NOMO-1 treated with DMSO at 0.1 percent for 48 hours (cell line): ENCODE data around the gene FASN.

Experiments
- DNase-seq: peaks from one replicate; lab custom pipeline; 2025; ENCODE audit not compliant: unreplicated experiment; lab: John Stamatoyannopoulos, UW

The FASN gene

GRCh38 chr17:82030470-82031302 is 67.3 kb downstream of the FASN start:
- DNase-seq, result peak; percentile 79

GRCh38 chr17:82029990-82030469 is 68.0 kb downstream of the FASN start:
- no peak for DNase-seq

- no peak for DNase-seq
Observed at GRCh38 chr17:82029391-82029790, 68.6 kb downstream of the FASN start.

- no peak for DNase-seq
Observed at GRCh38 chr17:82028966-82029365, 69.1 kb downstream of the FASN start.
